ENCODE results near the gene CTIF. TPM values are rescaled to one million over a fixed set of nuclear protein-coding genes. Genes with fewer than 3 reads are reported as not detected.

CTIF gene
- 10 to 100 TPM in 3 of 4 donors, 1 to 10 TPM in 1; 8.1 to 22.6 (median 11.3) TPM for polyA plus RNA-seq
- long read RNA-seq, donor 1, result 0 reads
- long read RNA-seq, donor 2, result 0 reads
- long read RNA-seq, donor 3, partial matches to known transcripts, result 0 of 1 reads
- long read RNA-seq, donor 3, other reads (novel, unspliced or antisense), result 0 of 1 reads
- long read RNA-seq, donor 4, result 0 reads
- long read RNA-seq, donor 5, partial matches to known transcripts, result 0 of 1 reads
- long read RNA-seq, donor 5, other reads (novel, unspliced or antisense), result 0 of 1 reads
- long read RNA-seq, donor 6, full-length matches to known transcripts, result 1 of 1 reads
- long read RNA-seq, donor 6, partial matches to known transcripts, result 0 of 1 reads
- long read RNA-seq, donor 6, other reads (novel, unspliced or antisense), result 0 of 1 reads
- long read RNA-seq, donor 7, full-length matches to known transcripts, result 3 of 3 reads
- long read RNA-seq, donor 7, partial matches to known transcripts, result 0 of 3 reads
- long read RNA-seq, donor 7, other reads (novel, unspliced or antisense), result 0 of 3 reads
- long read RNA-seq, donor 8, full-length matches to known transcripts, result 1 of 1 reads
- long read RNA-seq, donor 8, partial matches to known transcripts, result 0 of 1 reads
- long read RNA-seq, donor 8, other reads (novel, unspliced or antisense), result 0 of 1 reads
- long read RNA-seq, donor 9, result 0 reads
- long read RNA-seq, donor 10, partial matches to known transcripts, result 10 of 11 reads
- long read RNA-seq, donor 10, other reads (novel, unspliced or antisense), result 0 of 11 reads

- Histone ChIP-seq H3K4me3 (ENCODE audit: low read depth in 1 of 3, low read length in 3 of 3) (peak within 1 kb of the TSS; percentile 69 to 92 (median 75)), H3K27ac (ENCODE audit: low read depth in 1 of 3, low read length in 2 of 3) (peak within 1 kb of the TSS; percentile 32 to 72 (median 64)), H3K9me3 (ENCODE audit: control insufficient read depth in 2 of 2, insufficient read depth in 1 of 2, low read depth in 1 of 2, low read length in 1 of 2) (no peaks in the 10 kb centered on the region), H3K4me1 (ENCODE audit: control insufficient read depth in 3 of 3, insufficient read depth in 2 of 3, low read depth in 1 of 3, low read length in 2 of 3) (peaks cover 0 to 19% (median 4%) of the 10 kb centered on the region in 3 donors), H3K27me3 (ENCODE audit: control insufficient read depth in 3 of 3, insufficient read depth in 3 of 3, low read length in 3 of 3) (no peaks in the 10 kb centered on the region), H3K36me3 (ENCODE audit: control insufficient read depth in 3 of 3, insufficient read depth in 2 of 3, low read depth in 1 of 3, low read length in 3 of 3) (no peaks in the 10 kb centered on the region)
- 1 to 3% (median 3%) methylated on average over 54 of the region's 54 CpGs for WGBS, 3 donors
- no peak for FAIRE-seq
- DNase-seq, result peak; percentile 96 to 98
These were observed at the start of gene CTIF for GRCh38 chr18:48538531-48539405. Gene CTIF, plus strand, starts transcription at chr18:48539031. Its CDS starts 80,535 bp downstream, at chr18:48619566.

DNA sequence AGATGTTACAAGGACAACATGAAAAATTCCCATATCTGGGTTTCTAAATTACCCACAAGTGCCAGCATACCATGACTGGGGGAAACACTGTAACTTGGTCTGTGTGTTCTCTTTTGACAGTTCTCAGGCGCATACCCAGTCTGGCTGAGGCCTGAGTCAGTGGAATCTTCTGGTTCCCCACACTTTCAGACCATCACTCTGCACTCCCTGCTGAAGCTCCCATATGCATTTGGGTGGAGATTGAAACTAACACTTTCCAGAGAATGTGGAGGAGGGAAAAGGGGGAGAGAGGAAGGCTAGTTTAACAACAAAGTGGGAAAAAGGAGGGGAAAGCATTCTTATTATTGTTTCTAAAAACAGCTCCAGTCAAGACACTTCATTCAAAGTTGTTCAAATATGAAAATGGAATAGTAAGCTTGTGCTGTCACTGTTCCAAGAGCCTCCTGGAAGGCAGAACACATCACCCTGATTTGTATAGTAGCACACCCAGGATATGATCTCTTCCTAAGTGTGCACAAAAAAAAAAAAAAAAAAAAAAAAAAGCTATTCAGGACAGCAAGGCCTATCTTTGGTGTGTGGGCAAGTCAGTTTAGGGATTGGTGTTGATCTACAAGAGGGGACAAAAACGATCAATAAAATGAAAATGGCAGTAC lies 48.1 kb upstream of the CTIF start:
- DNase-seq (no peak), FAIRE-seq (no peak)
- peaks cover 0 to 17% (median 2%) of the 10 kb centered on the region in 3 donors for H3K4me1 ChIP-seq (ENCODE audit: control insufficient read depth in 3 of 3, insufficient read depth in 2 of 3, low read depth in 1 of 3, low read length in 2 of 3)
- H3K36me3 ChIP-seq (ENCODE audit: control insufficient read depth in 3 of 3, insufficient read depth in 2 of 3, low read depth in 1 of 3, low read length in 3 of 3), result no peaks in the 10 kb centered on the region
- no peaks in the 10 kb centered on the region for H3K9me3 ChIP-seq (ENCODE audit: control insufficient read depth in 2 of 2, insufficient read depth in 1 of 2, low read depth in 1 of 2, low read length in 1 of 2)
- WGBS, 3 donors, result 72 to 89% (median 80%) methylated on average over 2 of the region's 2 CpGs
- no peaks in the 10 kb centered on the region for H3K27me3 ChIP-seq (ENCODE audit: control insufficient read depth in 3 of 3, insufficient read depth in 3 of 3, low read length in 3 of 3)
- H3K27ac ChIP-seq (ENCODE audit: low read depth in 1 of 3, low read length in 2 of 3), result no peak overlapping the region
- no peak overlapping the region for H3K4me3 ChIP-seq (ENCODE audit: low read depth in 1 of 3, low read length in 3 of 3)

- DNase-seq, result no peak
- Histone ChIP-seq H3K27me3 (ENCODE audit: control insufficient read depth in 3 of 3, insufficient read depth in 3 of 3, low read length in 3 of 3) (no peaks in the 10 kb centered on the region), H3K9me3 (ENCODE audit: control insufficient read depth in 2 of 2, insufficient read depth in 1 of 2, low read depth in 1 of 2, low read length in 1 of 2) (no peaks in the 10 kb centered on the region), H3K4me1 (ENCODE audit: control insufficient read depth in 3 of 3, insufficient read depth in 2 of 3, low read depth in 1 of 3, low read length in 2 of 3) (peaks cover 0 to 12% (median 2%) of the 10 kb centered on the region in 3 donors), H3K4me3 (ENCODE audit: low read depth in 1 of 3, low read length in 3 of 3) (no peak overlapping the region), H3K36me3 (ENCODE audit: control insufficient read depth in 3 of 3, insufficient read depth in 2 of 3, low read depth in 1 of 3, low read length in 3 of 3) (no peaks in the 10 kb centered on the region), H3K27ac (ENCODE audit: low read depth in 1 of 3, low read length in 2 of 3) (no peak overlapping the region)
- no peak for FAIRE-seq
- 90 to 93% (median 93%) methylated on average over 8 of the region's 8 CpGs for WGBS, 3 donors
These were observed 46.0 kb upstream of the CTIF start for GRCh38 chr18:48492880-48493279.

- no peaks in the 10 kb centered on the region for H3K9me3 ChIP-seq (ENCODE audit: control insufficient read depth in 2 of 2, insufficient read depth in 1 of 2, low read depth in 1 of 2, low read length in 1 of 2)
- no peak overlapping the region for H3K27ac ChIP-seq (ENCODE audit: low read depth in 1 of 3, low read length in 2 of 3)
- WGBS, 3 donors, result 15 to 34% (median 29%) methylated on average over 2 of the region's 2 CpGs
- no peaks in the 10 kb centered on the region for H3K36me3 ChIP-seq (ENCODE audit: control insufficient read depth in 3 of 3, insufficient read depth in 2 of 3, low read depth in 1 of 3, low read length in 3 of 3)
- no peak for FAIRE-seq
- no peaks in the 10 kb centered on the region for H3K27me3 ChIP-seq (ENCODE audit: control insufficient read depth in 3 of 3, insufficient read depth in 3 of 3, low read length in 3 of 3)
- DNase-seq, result peak in 1 of 2 donors; percentile 13
- no peak overlapping the region for H3K4me3 ChIP-seq (ENCODE audit: low read depth in 1 of 3, low read length in 3 of 3)
- peaks cover 0 to 4% (median 2%) of the 10 kb centered on the region in 3 donors for H3K4me1 ChIP-seq (ENCODE audit: control insufficient read depth in 3 of 3, insufficient read depth in 2 of 3, low read depth in 1 of 3, low read length in 2 of 3)
These were observed 45.2 kb upstream of the CTIF start for GRCh38 chr18:48493434-48494230.

- Histone ChIP-seq H3K36me3 (ENCODE audit: control insufficient read depth in 3 of 3, insufficient read depth in 2 of 3, low read depth in 1 of 3, low read length in 3 of 3) (no peaks in the 10 kb centered on the region), H3K4me3 (ENCODE audit: low read depth in 1 of 3, low read length in 3 of 3) (no peak overlapping the region)
- no peak for FAIRE-seq
These were observed 41.0 kb upstream of the CTIF start for GRCh38 chr18:48497863-48498262.

DNA sequence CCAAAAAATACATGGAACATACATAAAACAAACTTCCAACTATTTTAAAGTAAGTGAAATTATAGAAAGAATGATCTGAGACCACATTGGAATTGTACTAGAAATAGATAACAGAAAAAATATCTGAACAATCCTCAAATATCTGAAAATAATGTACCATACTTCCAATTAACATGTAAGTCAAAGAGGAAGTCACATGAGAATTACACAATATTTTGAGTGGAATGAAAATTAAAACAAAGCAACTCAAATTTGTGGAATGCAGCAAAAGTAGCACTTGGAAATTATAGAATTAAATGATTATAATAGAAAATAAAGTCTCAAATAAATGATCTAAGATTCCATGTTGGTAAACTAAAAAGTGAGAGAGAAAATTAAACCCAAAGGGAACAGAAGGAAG lies 38.3 kb upstream of the CTIF start:
- no peak overlapping the region for H3K4me3 ChIP-seq (ENCODE audit: low read depth in 1 of 3, low read length in 3 of 3)

More at GRCh38 chr18:48497863-48498262, 41.0 kb upstream of the CTIF start:
- Histone ChIP-seq H3K27ac (ENCODE audit: low read depth in 1 of 3, low read length in 2 of 3) (no peak overlapping the region), H3K4me1 (ENCODE audit: control insufficient read depth in 3 of 3, insufficient read depth in 2 of 3, low read depth in 1 of 3, low read length in 2 of 3) (no peaks in the 10 kb centered on the region), H3K27me3 (ENCODE audit: control insufficient read depth in 3 of 3, insufficient read depth in 3 of 3, low read length in 3 of 3) (no peaks in the 10 kb centered on the region), H3K9me3 (ENCODE audit: control insufficient read depth in 2 of 2, insufficient read depth in 1 of 2, low read depth in 1 of 2, low read length in 1 of 2) (no peaks in the 10 kb centered on the region)
- no peak for DNase-seq

GRCh38 chr18:48502906-48503305 lies 35.9 kb upstream of the CTIF start:
- no peak for DNase-seq
- 72 to 80% (median 74%) methylated on average over 4 of the region's 4 CpGs for WGBS, 3 donors
- no peak for FAIRE-seq

More for the DNA sequence above, 38.3 kb upstream of the CTIF start:
- FAIRE-seq (no peak), DNase-seq (no peak)
- Histone ChIP-seq H3K27me3 (ENCODE audit: control insufficient read depth in 3 of 3, insufficient read depth in 3 of 3, low read length in 3 of 3) (no peaks in the 10 kb centered on the region), H3K27ac (ENCODE audit: low read depth in 1 of 3, low read length in 2 of 3) (no peak overlapping the region), H3K9me3 (ENCODE audit: control insufficient read depth in 2 of 2, insufficient read depth in 1 of 2, low read depth in 1 of 2, low read length in 1 of 2) (no peaks in the 10 kb centered on the region), H3K36me3 (ENCODE audit: control insufficient read depth in 3 of 3, insufficient read depth in 2 of 3, low read depth in 1 of 3, low read length in 3 of 3) (no peaks in the 10 kb centered on the region), H3K4me1 (ENCODE audit: control insufficient read depth in 3 of 3, insufficient read depth in 2 of 3, low read depth in 1 of 3, low read length in 2 of 3) (no peaks in the 10 kb centered on the region)

More at GRCh38 chr18:48502906-48503305, 35.9 kb upstream of the CTIF start:
- H3K4me3 ChIP-seq (ENCODE audit: low read depth in 1 of 3, low read length in 3 of 3), result no peak overlapping the region
- no peaks in the 10 kb centered on the region for H3K36me3 ChIP-seq (ENCODE audit: control insufficient read depth in 3 of 3, insufficient read depth in 2 of 3, low read depth in 1 of 3, low read length in 3 of 3)
- H3K27me3 ChIP-seq (ENCODE audit: control insufficient read depth in 3 of 3, insufficient read depth in 3 of 3, low read length in 3 of 3), result no peaks in the 10 kb centered on the region
- H3K4me1 ChIP-seq (ENCODE audit: control insufficient read depth in 3 of 3, insufficient read depth in 2 of 3, low read depth in 1 of 3, low read length in 2 of 3), result no peaks in the 10 kb centered on the region
- H3K9me3 ChIP-seq (ENCODE audit: control insufficient read depth in 2 of 2, insufficient read depth in 1 of 2, low read depth in 1 of 2, low read length in 1 of 2), result peaks cover 0 to 2% of the 10 kb centered on the region in 2 donors
- no peak overlapping the region for H3K27ac ChIP-seq (ENCODE audit: low read depth in 1 of 3, low read length in 2 of 3)

Measured in small intestine (tissue), 16 donors.